Breast epithelium (tissue), 3 donors: ENCODE data around the gene YES1.

Experiments used
- POLR2A ChIP-seq: fragments of 450-650 bp; IDR thresholded peaks from one replicate; pipeline ENCODE4 v1.6.1; 2016; ENCODE audit warnings: antibody characterized with exemption, mild to moderate bottlenecking, moderate library complexity
- TF ChIP-seq, protein P1 (sequence below), 3 donors: fragments of 450-650 bp; IDR thresholded peaks; one replicate each; pipeline ENCODE4 v1.5.1; 2016 to 2017; ENCODE audit warnings: antibody characterized with exemption in 3 of 3, mild to moderate bottlenecking in 3 of 3, moderate library complexity in 3 of 3

DNA sequence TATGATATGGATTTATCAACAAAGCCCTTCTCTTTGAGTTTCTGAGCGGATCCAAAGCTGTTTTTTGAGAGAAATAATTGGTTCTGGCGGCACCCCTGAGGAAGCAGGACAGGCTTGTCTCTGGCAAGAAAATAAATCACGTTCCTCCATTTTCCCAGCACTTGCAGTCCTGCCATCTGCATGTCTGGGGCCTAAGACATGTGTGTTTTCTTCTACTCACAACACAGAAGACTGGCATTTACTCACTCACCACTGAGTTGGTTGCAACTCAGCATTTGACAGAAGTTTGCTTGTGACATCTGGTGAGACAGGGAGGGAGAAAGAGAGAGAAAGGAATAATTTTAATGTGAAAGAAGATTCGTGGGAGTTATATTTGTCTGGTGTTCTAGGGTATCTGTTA is 37.0 kb upstream of the YES1 start:
- TF ChIP-seq, protein P1, sequence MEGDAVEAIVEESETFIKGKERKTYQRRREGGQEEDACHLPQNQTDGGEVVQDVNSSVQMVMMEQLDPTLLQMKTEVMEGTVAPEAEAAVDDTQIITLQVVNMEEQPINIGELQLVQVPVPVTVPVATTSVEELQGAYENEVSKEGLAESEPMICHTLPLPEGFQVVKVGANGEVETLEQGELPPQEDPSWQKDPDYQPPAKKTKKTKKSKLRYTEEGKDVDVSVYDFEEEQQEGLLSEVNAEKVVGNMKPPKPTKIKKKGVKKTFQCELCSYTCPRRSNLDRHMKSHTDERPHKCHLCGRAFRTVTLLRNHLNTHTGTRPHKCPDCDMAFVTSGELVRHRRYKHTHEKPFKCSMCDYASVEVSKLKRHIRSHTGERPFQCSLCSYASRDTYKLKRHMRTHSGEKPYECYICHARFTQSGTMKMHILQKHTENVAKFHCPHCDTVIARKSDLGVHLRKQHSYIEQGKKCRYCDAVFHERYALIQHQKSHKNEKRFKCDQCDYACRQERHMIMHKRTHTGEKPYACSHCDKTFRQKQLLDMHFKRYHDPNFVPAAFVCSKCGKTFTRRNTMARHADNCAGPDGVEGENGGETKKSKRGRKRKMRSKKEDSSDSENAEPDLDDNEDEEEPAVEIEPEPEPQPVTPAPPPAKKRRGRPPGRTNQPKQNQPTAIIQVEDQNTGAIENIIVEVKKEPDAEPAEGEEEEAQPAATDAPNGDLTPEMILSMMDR (IDR thresholded peaks at IDR 0.05): no peak
- no peak for TF ChIP-seq POLR2A
